GM18907 (cell line): ENCODE data around the gene DEXI.

ENCODE experiments used
- ATAC-seq: cut with Tn5 transposase; IDR thresholded peaks from one replicate; pipeline ENCODE4 v1.9.1; 2021; ENCODE audit warnings: mild to moderate bottlenecking, moderate library complexity; ENCODE audit not compliant: unreplicated experiment

DEXI gene

GRCh38 chr16:10942352-10943063 is at the start of gene DEXI:
Gene DEXI, minus strand, starts transcription at chr16:10942468. Its CDS starts 463 bp downstream, at chr16:10942005.
- ATAC-seq = peak; percentile 57

GRCh38 chr16:10990378-10990777 is 48.1 kb upstream of the DEXI start:
- ATAC-seq = no peak

- no peak for ATAC-seq
Observed at GRCh38 chr16:10989559-10989958, 47.3 kb upstream of the DEXI start.

- no peak for ATAC-seq
Observed at GRCh38 chr16:10988879-10989278, 46.6 kb upstream of the DEXI start.

- peak; percentile 66 for ATAC-seq
Observed at GRCh38 chr16:10988164-10988803, 46.0 kb upstream of the DEXI start.

GRCh38 chr16:10987361-10988163 is 45.3 kb upstream of the DEXI start:
- ATAC-seq = no peak

- ATAC-seq = no peak
Observed at GRCh38 chr16:10984509-10984908, 42.2 kb upstream of the DEXI start.

- ATAC-seq = peak; percentile 28
Observed at GRCh38 chr16:10983159-10983558, 40.9 kb upstream of the DEXI start.

GRCh38 chr16:10982465-10983150 is 40.3 kb upstream of the DEXI start:
- peak; percentile 62 for ATAC-seq

GRCh38 chr16:10981697-10982216 is 39.5 kb upstream of the DEXI start:
- ATAC-seq = peak; percentile 73

- no peak for ATAC-seq
Observed at GRCh38 chr16:10980813-10981212, 38.5 kb upstream of the DEXI start.

GRCh38 chr16:10979717-10980601 is 37.7 kb upstream of the DEXI start:
- no peak for ATAC-seq

- ATAC-seq = no peak
Observed at GRCh38 chr16:10978871-10979446, 36.7 kb upstream of the DEXI start.

- ATAC-seq = no peak
Observed at GRCh38 chr16:10978124-10978523, 35.9 kb upstream of the DEXI start.

GRCh38 chr16:10976634-10977033 is 34.4 kb upstream of the DEXI start:
- ATAC-seq = no peak

- ATAC-seq = no peak
Observed at GRCh38 chr16:10972819-10973464, 30.7 kb upstream of the DEXI start.

GRCh38 chr16:10972108-10972818 is 30.0 kb upstream of the DEXI start:
- no peak for ATAC-seq

GRCh38 chr16:10971560-10971961 is 29.3 kb upstream of the DEXI start:
- ATAC-seq = no peak
